H1 (cell line): ENCODE measurements around the gene SSB. TPM values are rescaled to one million over a fixed set of nuclear protein-coding genes. Genes with fewer than 3 reads are reported as not detected.

Source experiments
- BACH1 ChIP-seq: IDR thresholded peaks from 2 replicates; pipeline ENCODE4 v1.6.1; 2012; ENCODE audit warnings: low read length, improper control_type of control experiment
- GTF2F1 ChIP-seq: IDR thresholded peaks from 2 replicates; pipeline ENCODE4 v1.6.1; 2012; ENCODE audit warnings: low read depth, low read length, improper control_type of control experiment, borderline replicate concordance
- KDM4A ChIP-seq: IDR thresholded peaks from one replicate; pipeline ENCODE4 v1.7.1; 2012; ENCODE audit warnings: low read depth, mild to moderate bottlenecking, moderate library complexity, low read length, inconsistent platforms; ENCODE audit not compliant: severe bottlenecking
- POU5F1 ChIP-seq: IDR thresholded peaks from 2 replicates; pipeline ENCODE4 v1.6.1; 2011; ENCODE audit warnings: low read depth, mild to moderate bottlenecking, low read length, moderate library complexity
- RBBP5 ChIP-seq: IDR thresholded peaks from 2 replicates; pipeline ENCODE4 v1.7.1; 2012; ENCODE audit warnings: low read depth, mild to moderate bottlenecking, inconsistent platforms, low read length, moderate library complexity, borderline replicate concordance
- RXRA ChIP-seq: IDR thresholded peaks from 2 replicates; pipeline ENCODE4 v1.6.1; 2011; ENCODE audit warnings: low read depth, mild to moderate bottlenecking, low read length, moderate library complexity; ENCODE audit not compliant: insufficient read depth
- SP2 ChIP-seq: IDR thresholded peaks from 2 replicates; pipeline ENCODE4 v1.6.1; 2012; ENCODE audit warnings: mild to moderate bottlenecking, low read length, inconsistent platforms
- TAF1 ChIP-seq: IDR thresholded peaks from 2 replicates; pipeline ENCODE4 v1.6.1; 2011; ENCODE audit warnings: mild to moderate bottlenecking, low read depth, low read length
- ZNF274 ChIP-seq: IDR thresholded peaks from 2 replicates; pipeline ENCODE4 v1.7.0; 2012; ENCODE audit warnings: low read length, borderline replicate concordance; ENCODE audit errors: extremely low read depth
- polyA plus RNA-seq, 7 experiments: library from polyadenylated mRNA; depleted of rRNA in 3 of 7; stranded (reverse) in 5 of 7; unstranded in 2 of 7; fragments of >200 nt in 5 of 7; fragments of 200-250 nt in 2 of 7; gene quantifications; 1 replicate in 5 of 7; 2 replicates in 1 of 7; 4 replicates in 1 of 7; pipeline versions ENCODE4 v1.2.1 to v1.2.3, GENCODE V29; 2011 to 2013; ENCODE audit warnings: missing spikeins in 2 of 7, mixed read lengths in 2 of 7
- total RNA-seq: library from RNA; stranded (reverse); fragmentation: NEBNext Ultra II Directional; extraction: Animal tissue kit (Norgen Biotek cat#: 25700); gene quantifications from 2 replicates; pipeline ENCODE4 v1.2.1, GENCODE V29; 2021
- TF ChIP-seq, protein P1 (sequence below), 3 experiments: IDR thresholded peaks; 1 replicate in 2 of 3; 2 replicates in 1 of 3; pipeline versions ENCODE4 v1.5.1 to v1.6.1; 2011; ENCODE audit warnings: low read length in 3 of 3, mild to moderate bottlenecking in 3 of 3, inconsistent platforms in 2 of 3, low read depth in 1 of 3, moderate library complexity in 1 of 3; ENCODE audit not compliant: insufficient read depth in 1 of 3; ENCODE audit errors: control extremely low read depth in 1 of 3

Gene SSB
- total and polyA plus RNA-seq, 2 of the 8 experiments (the other 6 are each of a cell fraction or from before 2014, with no cell fraction given), result 60.8 to 270 TPM

DNA sequence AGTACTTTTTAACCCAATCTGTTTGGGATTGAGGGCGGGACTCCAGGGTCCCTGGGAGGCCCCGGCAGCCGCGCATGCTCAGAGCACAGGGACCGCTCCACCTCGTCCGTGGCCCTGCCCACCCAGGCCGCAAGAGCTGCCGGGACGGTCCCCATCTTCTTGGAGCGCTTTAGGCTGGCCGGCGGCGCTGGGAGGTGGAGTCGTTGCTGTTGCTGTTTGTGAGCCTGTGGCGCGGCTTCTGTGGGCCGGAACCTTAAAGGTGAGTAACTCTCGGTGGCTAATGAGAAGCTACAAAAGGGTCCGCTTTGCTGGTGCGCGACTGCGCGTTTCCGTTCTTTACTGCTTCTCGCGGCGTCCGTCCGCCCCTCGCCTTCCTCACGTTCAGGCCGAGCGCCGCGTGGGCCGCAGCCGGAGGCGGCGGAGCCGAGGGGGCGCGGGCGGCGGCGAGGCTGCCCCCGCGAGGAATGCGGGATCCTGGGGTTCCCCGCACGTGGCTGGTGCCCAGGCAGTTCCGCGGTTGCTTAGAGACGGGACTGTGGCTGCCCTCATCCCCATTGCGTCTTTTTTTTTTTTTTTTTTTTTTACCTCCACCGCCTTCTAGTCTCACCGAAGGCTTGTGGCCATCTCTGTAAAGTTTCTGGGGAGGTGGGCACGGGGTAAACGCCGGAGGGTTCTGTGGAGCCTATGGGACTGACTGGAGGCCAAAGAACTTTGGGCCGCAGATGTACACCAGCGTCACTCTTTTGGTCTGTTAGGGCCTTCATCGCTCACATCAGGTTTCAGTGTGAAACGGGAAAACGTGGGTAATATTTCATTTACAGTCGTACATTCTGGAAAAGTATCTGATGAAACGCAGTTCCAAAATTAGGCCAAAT, at the start of gene SSB (continued):
- TF ChIP-seq, protein P1, sequence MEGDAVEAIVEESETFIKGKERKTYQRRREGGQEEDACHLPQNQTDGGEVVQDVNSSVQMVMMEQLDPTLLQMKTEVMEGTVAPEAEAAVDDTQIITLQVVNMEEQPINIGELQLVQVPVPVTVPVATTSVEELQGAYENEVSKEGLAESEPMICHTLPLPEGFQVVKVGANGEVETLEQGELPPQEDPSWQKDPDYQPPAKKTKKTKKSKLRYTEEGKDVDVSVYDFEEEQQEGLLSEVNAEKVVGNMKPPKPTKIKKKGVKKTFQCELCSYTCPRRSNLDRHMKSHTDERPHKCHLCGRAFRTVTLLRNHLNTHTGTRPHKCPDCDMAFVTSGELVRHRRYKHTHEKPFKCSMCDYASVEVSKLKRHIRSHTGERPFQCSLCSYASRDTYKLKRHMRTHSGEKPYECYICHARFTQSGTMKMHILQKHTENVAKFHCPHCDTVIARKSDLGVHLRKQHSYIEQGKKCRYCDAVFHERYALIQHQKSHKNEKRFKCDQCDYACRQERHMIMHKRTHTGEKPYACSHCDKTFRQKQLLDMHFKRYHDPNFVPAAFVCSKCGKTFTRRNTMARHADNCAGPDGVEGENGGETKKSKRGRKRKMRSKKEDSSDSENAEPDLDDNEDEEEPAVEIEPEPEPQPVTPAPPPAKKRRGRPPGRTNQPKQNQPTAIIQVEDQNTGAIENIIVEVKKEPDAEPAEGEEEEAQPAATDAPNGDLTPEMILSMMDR (IDR thresholded peaks at IDR 0.05; ENCODE audit: control extremely low read depth in 1 of 3, insufficient read depth in 1 of 3, low read depth in 1 of 3, low read length in 3 of 3), result no peak
- peak; percentile 88 for TF ChIP-seq TAF1
- no peak for TF ChIP-seq BACH1
- TF ChIP-seq KDM4A, result peak; percentile 43
- TF ChIP-seq ZNF274, result no peak
- TF ChIP-seq RBBP5, result peak; percentile 91; the same call in 1 of the 2 replicates
- no peak for TF ChIP-seq POU5F1
- no peak for TF ChIP-seq RXRA
- peak; percentile 62; the same call in 1 of the 2 replicates for TF ChIP-seq GTF2F1
- no peak for TF ChIP-seq SP2
